SK-N-SH (cell line): ENCODE measurements around the gene PLCL2. TPM values are rescaled to one million over a fixed set of nuclear protein-coding genes. Genes with fewer than 3 reads are reported as not detected.

Experiments used
- CTCF ChIA-PET: fragments of 300-600, 350-600 bp; formaldehyde crosslinking; extraction: SDS; loops from one replicate; lab custom pipeline; 2021; lab: Yijun Ruan, JAX
- POLR2A ChIA-PET: fragments of 350-600 bp; sonication (Branson Sonifier 250); formaldehyde crosslinking; extraction: SDS; loops from one replicate; lab custom pipeline; 2020; ENCODE audit warnings: antibody characterized with exemption, inconsistent platforms; lab: Yijun Ruan, JAX
- DNase-seq: peaks from one replicate; pipeline ENCODE4 v3.0.0; 2012
- H2AFZ ChIP-seq: fragments of 200-600 bp; sonication (generic); 2 replicates; pipeline ENCODE4 v1.8.1; 2016; ENCODE audit warnings: antibody characterized with exemption, mild to moderate bottlenecking, low read depth
- H3F3A ChIP-seq: fragments of 200-600 bp; sonication (generic); replicated peaks from 2 replicates; pipeline ENCODE3; 2016; ENCODE audit warnings: antibody characterized with exemption, mild to moderate bottlenecking; ENCODE audit not compliant: insufficient read depth
- H3K27ac ChIP-seq, 2 experiments: fragments of 200-500 bp in 1 of 2; fragments of 200-600 bp in 1 of 2; sonication (Bioruptor generic) in 1 of 2; sonication (generic), shearing (Covaris generic) in 1 of 2; 2 replicates each; pipeline versions ENCODE4 v1.5.1 to v1.6.1; 2014 to 2016; ENCODE audit warnings: low read depth in 2 of 2, inconsistent platforms in 1 of 2, low read length in 1 of 2, mild to moderate bottlenecking in 1 of 2, mixed read lengths in 1 of 2
- H3K27me3 ChIP-seq: fragments of 200-600 bp; sonication (generic), shearing (Covaris generic); 2 replicates; pipeline ENCODE4 v1.6.1; 2016; ENCODE audit warnings: mixed run types; ENCODE audit not compliant: insufficient read depth
- H3K36me3 ChIP-seq, 2 experiments: fragments of 200-500 bp in 1 of 2; fragments of 200-600 bp in 1 of 2; sonication (Bioruptor generic) in 1 of 2; sonication (generic) in 1 of 2; replicated peaks in 1 of 2; 2 replicates each; pipeline versions ENCODE3 to v1.5.1; 2014 to 2016; ENCODE audit warnings: low read length in 1 of 2, mild to moderate bottlenecking in 1 of 2; ENCODE audit not compliant: insufficient read depth in 2 of 2, control insufficient read depth in 1 of 2
- H3K4me1 ChIP-seq, 2 experiments: fragments of 200-500 bp in 1 of 2; fragments of 200-600 bp in 1 of 2; sonication (Bioruptor generic) in 1 of 2; sonication (generic), shearing (Covaris generic) in 1 of 2; 2 replicates each; pipeline versions ENCODE4 v1.5.1 to v1.6.1; 2014 to 2016; ENCODE audit warnings: low read depth in 1 of 2, low read length in 1 of 2, mixed run types in 1 of 2; ENCODE audit not compliant: insufficient read depth in 2 of 2, control insufficient read depth in 1 of 2
- H3K4me2 ChIP-seq: fragments of 200-600 bp; sonication (generic), shearing (Covaris generic); 2 replicates; pipeline ENCODE4 v1.6.1; 2017; ENCODE audit warnings: mixed run types
- H3K4me3 ChIP-seq, 2 experiments: fragments of 200-500 bp in 1 of 2; fragments of 200-600 bp in 1 of 2; sonication (Bioruptor generic) in 1 of 2; sonication (generic), shearing (Covaris generic) in 1 of 2; 2 replicates each; pipeline versions ENCODE4 v1.5.1 to v1.8.1; 2014 to 2016; ENCODE audit warnings: low read depth in 2 of 2, inconsistent platforms in 1 of 2, low read length in 1 of 2, mild to moderate bottlenecking in 1 of 2, mixed read lengths in 1 of 2, moderate library complexity in 1 of 2
- H3K79me2 ChIP-seq: fragments of 200-600 bp; sonication (generic); 2 replicates; pipeline ENCODE4 v1.8.1; 2017; ENCODE audit warnings: mild to moderate bottlenecking; ENCODE audit not compliant: insufficient read depth
- H3K9ac ChIP-seq: fragments of 200-600 bp; sonication (generic); 2 replicates; pipeline ENCODE4 v1.6.1; 2017; ENCODE audit warnings: mixed run types
- H3K9me2 ChIP-seq: fragments of 200-600 bp; sonication (generic); 2 replicates; pipeline ENCODE4 v1.6.1; 2017; ENCODE audit warnings: mixed run types
- H3K9me3 ChIP-seq: fragments of 200-600 bp; sonication (generic); 2 replicates; pipeline ENCODE4 v1.6.1; 2017; ENCODE audit warnings: mixed run types, mild to moderate bottlenecking, moderate library complexity
- H4K20me1 ChIP-seq: fragments of 200-600 bp; sonication (generic); 2 replicates; pipeline ENCODE4 v1.6.1; 2017; ENCODE audit warnings: mild to moderate bottlenecking, mixed run types; ENCODE audit not compliant: insufficient read depth
- ELF1 ChIP-seq: IDR thresholded peaks from 2 replicates; pipeline ENCODE4 v1.4.0; 2012
- GABPA ChIP-seq: IDR thresholded peaks from 2 replicates; pipeline ENCODE4 v1.4.0; 2012; ENCODE audit warnings: low read depth, mild to moderate bottlenecking
- GATA2 ChIP-seq: sonication (generic); formaldehyde crosslinking; IDR thresholded peaks from 2 replicates; pipeline ENCODE4 v1.5.0; 2020; ENCODE audit warnings: mild to moderate bottlenecking, missing genetic modification reagents
- MEF2A ChIP-seq: IDR thresholded peaks from 2 replicates; pipeline ENCODE4 v1.4.0; 2012; ENCODE audit warnings: low read depth, borderline replicate concordance
- NRF1 ChIP-seq: IDR thresholded peaks from 2 replicates; pipeline ENCODE4 v1.6.1; 2012; ENCODE audit warnings: low read depth, mild to moderate bottlenecking, low read length
- POLR2AphosphoS5 ChIP-seq: IDR thresholded peaks from 2 replicates; pipeline ENCODE4 v1.6.1; 2012; ENCODE audit warnings: low read depth, low read length
- RAD21 ChIP-seq: IDR thresholded peaks from 2 replicates; pipeline ENCODE4 v1.6.1; 2012; ENCODE audit warnings: mild to moderate bottlenecking, low read length
- REST ChIP-seq: IDR thresholded peaks from 2 replicates; pipeline ENCODE4 v1.6.1; 2012; ENCODE audit warnings: mild to moderate bottlenecking, low read depth, low read length, moderate library complexity
- RFX5 ChIP-seq: IDR thresholded peaks from 2 replicates; pipeline ENCODE4 v1.6.1; 2012; ENCODE audit warnings: mild to moderate bottlenecking, improper control_type of control experiment, low read length
- SIN3A ChIP-seq: IDR thresholded peaks from 2 replicates; pipeline ENCODE4 v1.6.1; 2012; ENCODE audit warnings: low read depth, mild to moderate bottlenecking, low read length, moderate library complexity, borderline replicate concordance
- WGBS: methylation state at CpG from one replicate; pipeline ENCODE4 v1.1.6; 2017; ENCODE audit warnings: low lambda C conversion rate; 5-methylcytosine and 5-hydroxymethylcytosine counted together
- polyA plus RNA-seq, 3 experiments: library from polyadenylated mRNA; depleted of rRNA; stranded (reverse); fragments of >200 nt; gene quantifications; 2 replicates each; pipeline ENCODE4 v1.2.3, GENCODE V29; 2012
- TF ChIP-seq, protein P1 (sequence below): IDR thresholded peaks from 2 replicates; pipeline ENCODE4 v1.4.0; 2012; ENCODE audit warnings: low read depth
- TF ChIP-seq, protein P2 (sequence below): fragments of 200-600 bp; sonication (generic); IDR thresholded peaks from 2 replicates; pipeline ENCODE4 v1.6.1; 2017; ENCODE audit warnings: antibody characterized with exemption, mild to moderate bottlenecking, moderate library complexity

The PLCL2 gene
- polyA plus RNA-seq, 1 of the 3 experiments (the other 2 are of a cell fraction), result 0.85 TPM

- no peak for TF ChIP-seq POLR2AphosphoS5
- TF ChIP-seq GATA2 (CRISPR knock-in tag), result no peak
- TF ChIP-seq, protein P1, sequence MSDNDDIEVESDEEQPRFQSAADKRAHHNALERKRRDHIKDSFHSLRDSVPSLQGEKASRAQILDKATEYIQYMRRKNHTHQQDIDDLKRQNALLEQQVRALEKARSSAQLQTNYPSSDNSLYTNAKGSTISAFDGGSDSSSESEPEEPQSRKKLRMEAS, result no peak
- no peak for TF ChIP-seq NRF1
- TF ChIP-seq, protein P2, sequence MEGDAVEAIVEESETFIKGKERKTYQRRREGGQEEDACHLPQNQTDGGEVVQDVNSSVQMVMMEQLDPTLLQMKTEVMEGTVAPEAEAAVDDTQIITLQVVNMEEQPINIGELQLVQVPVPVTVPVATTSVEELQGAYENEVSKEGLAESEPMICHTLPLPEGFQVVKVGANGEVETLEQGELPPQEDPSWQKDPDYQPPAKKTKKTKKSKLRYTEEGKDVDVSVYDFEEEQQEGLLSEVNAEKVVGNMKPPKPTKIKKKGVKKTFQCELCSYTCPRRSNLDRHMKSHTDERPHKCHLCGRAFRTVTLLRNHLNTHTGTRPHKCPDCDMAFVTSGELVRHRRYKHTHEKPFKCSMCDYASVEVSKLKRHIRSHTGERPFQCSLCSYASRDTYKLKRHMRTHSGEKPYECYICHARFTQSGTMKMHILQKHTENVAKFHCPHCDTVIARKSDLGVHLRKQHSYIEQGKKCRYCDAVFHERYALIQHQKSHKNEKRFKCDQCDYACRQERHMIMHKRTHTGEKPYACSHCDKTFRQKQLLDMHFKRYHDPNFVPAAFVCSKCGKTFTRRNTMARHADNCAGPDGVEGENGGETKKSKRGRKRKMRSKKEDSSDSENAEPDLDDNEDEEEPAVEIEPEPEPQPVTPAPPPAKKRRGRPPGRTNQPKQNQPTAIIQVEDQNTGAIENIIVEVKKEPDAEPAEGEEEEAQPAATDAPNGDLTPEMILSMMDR, result no peak
- TF ChIP-seq SIN3A, result no peak
- no peak for TF ChIP-seq RAD21
- no peak for TF ChIP-seq MEF2A
Observed at GRCh38 chr3:16995601-16996000, 110.8 kb downstream of the PLCL2 start (continued).

DNA sequence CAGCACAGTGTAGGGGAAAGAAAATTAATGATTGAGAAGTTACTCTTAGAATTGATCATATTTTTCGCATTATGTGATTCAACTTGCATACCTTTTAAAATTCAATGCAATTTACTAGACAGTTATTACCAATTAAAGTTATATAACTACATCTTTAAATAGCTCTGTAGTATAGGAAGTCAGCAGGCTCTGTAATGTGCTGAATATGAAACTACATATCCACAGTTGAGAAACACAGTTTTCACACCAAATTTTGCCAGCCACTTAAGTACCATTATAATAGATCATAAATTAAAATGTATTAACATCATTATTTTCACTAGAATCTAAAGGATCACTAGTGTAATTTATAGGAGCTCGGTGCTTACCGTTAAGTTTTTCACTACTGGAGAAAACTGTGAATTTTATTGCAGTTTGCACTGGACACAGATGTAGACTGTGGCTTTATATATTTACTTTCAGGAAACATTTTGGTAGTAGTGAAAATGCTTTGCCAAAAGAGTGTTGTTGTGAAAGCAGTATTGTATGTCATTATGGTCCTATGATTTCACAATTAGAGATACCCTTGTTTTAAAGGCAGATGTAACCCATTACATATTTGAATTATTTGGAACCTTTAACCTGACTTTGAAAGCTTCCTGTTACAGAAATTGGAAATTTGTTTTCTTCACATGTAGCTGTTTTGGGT is 113.6 kb downstream of the PLCL2 start:
- H4K20me1 ChIP-seq, result no peaks in the 10 kb centered on the region; the same call in 1 of the 2 replicates
- no peaks in the 10 kb centered on the region for H3K79me2 ChIP-seq
- H3K9me3 ChIP-seq, result no peaks in the 10 kb centered on the region
- CTCF ChIA-PET, result interaction anchor here (0.9 kb wide), 1 partner anchor 115 kb away, joined by 4 read pairs; no protein-coding TSS in a partner anchor
- WGBS, result 85% methylated on average over 3 of the region's 3 CpGs
- peaks cover 0 to 4% of the 10 kb centered on the region in 2 experiments for H3K36me3 ChIP-seq
- H3K9me2 ChIP-seq, result no peaks in the 10 kb centered on the region
- no peak overlapping the region for H2AFZ ChIP-seq
- no peaks in the 10 kb centered on the region for H3K27me3 ChIP-seq
- H3K4me2 ChIP-seq, result no peak overlapping the region
- POLR2A ChIA-PET, result no interaction called here
- no peak overlapping the region for H3K9ac ChIP-seq
- TF ChIP-seq GABPA, result no peak
- no peak for TF ChIP-seq RFX5
- TF ChIP-seq ELF1, result no peak
- no peak for TF ChIP-seq REST
- H3K4me3 ChIP-seq, result no peak overlapping the region
- no peaks in the 10 kb centered on the region for H3F3A ChIP-seq
- peaks cover 3 to 5% of the 10 kb centered on the region in 2 experiments; a peak in 1 of 4 replicates for H3K4me1 ChIP-seq
- H3K27ac ChIP-seq, result no peak overlapping the region
- no peak for DNase-seq
